Measurements from ENCODE around the gene SERTAD3. TPM values are rescaled to one million over a fixed set of nuclear protein-coding genes. Genes with fewer than 3 reads are reported as not detected.

SERTAD3 gene
- total and polyA plus RNA-seq, 10 of the 15 experiments (the other 5 are each of a cell fraction or from before 2014, with no cell fraction given): 4.2 to 22.4 (median 13.7) TPM

DNA sequence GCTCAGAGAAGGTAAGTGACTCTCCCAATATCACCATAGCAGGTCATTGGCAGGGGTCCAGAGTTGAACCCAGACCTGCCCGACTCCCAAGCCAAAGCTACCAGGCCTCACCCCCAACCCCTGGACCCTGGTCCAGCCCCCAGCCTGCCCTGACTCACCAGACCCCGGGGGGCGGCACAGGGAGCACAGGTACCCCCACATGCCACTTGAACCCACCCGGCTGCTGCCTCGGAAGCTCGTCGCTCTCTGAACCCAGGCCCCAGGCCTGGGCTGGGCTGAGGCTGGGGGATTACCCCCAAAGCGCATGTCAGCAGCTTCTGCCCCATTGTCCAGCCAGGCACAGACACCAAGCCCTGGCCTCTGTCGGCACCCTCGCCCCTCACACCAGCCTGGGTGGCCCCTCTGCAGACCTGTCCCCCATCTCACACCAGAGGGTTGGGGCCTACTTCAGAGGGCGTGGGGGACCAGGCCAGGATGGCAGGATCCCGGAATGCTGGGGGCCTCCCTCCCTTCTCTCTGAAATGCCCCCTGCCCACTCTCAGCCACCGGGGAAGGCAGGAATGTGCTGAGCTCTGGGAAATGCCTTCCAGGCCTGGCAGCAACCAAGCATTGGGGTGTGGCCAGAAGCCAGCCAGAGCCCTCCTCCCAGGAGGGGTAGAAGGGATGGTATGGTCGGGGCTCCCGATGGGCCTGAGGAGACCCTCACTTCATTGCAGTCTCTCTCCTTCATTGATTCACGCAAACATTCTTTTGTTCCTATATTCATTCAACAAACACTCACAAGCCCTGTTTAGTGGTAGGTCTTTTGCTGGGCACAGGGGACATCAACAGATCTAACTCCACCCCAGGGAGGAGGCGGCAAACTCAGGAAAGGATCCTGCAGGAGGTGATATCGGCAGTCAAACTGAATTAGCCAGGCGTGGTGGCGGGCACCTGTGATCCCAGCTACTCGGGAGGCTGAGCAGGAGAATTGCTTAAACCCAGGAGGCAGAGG is 29.3 kb downstream of the SERTAD3 start:
- no peaks in the 10 kb centered on the region for H3K9me3 ChIP-seq (replicated peaks; ENCODE audit: control insufficient read depth, insufficient read depth, low read length)
- ATAC-seq (no peak), DNase-seq (ENCODE audit: low read depth, low spot score) (no peak), FAIRE-seq (no peak)
- in situ Hi-C loops (cut with MboI): no loop called here
- H3K36me3 ChIP-seq (ENCODE audit: control insufficient read depth in 2 of 2, insufficient read depth in 2 of 2, low read length in 1 of 2): no peaks in the 10 kb centered on the region
- no TSS peak for BruUV-seq (replicated peaks)
- RAD21 ChIA-PET (ENCODE audit: unreplicated experiment): interaction anchor here (0.9 kb wide), 1 partner anchor 28 kb away, joined by 3 read pairs; no protein-coding TSS in a partner anchor
- POLR2A ChIA-PET: interaction anchor here (0.6 to 1.6 kb wide), 4 partner anchors 9 to 129 kb away, joined by 3 to 7 read pairs (median 4); no protein-coding TSS in a partner anchor
- WGBS (ENCODE audit: insufficient coverage, insufficient replicate concordance, low lambda C conversion rate, missing lambda C conversion rate): 92% methylated on average over 21 of the region's 21 CpGs
- no peaks in the 10 kb centered on the region for H4K20me1 ChIP-seq (ENCODE audit: control insufficient read depth, insufficient read depth)
- no peak overlapping the region for H3K4me2 ChIP-seq (ENCODE audit: control insufficient read depth, insufficient read depth)
- SMC1A ChIA-PET (ENCODE audit: uncharacterized antibody, unreplicated experiment): interaction anchor here (1.8 to 2.2 kb wide), 3 partner anchors 11 to 28 kb away, joined by 7 to 11 read pairs (median 8); partner anchors contain the start of gene SERTAD1
- intact Hi-C loops (cut with micrococcal nuclease; ENCODE audit: unreplicated experiment): loop anchor here (5.0 kb wide), 1 partner anchor 58 kb away; no protein-coding TSS in a partner anchor
- no peak overlapping the region for H3K27ac ChIP-seq (ENCODE audit: control insufficient read depth, insufficient read depth)
- TF ChIP-seq, protein P1, sequence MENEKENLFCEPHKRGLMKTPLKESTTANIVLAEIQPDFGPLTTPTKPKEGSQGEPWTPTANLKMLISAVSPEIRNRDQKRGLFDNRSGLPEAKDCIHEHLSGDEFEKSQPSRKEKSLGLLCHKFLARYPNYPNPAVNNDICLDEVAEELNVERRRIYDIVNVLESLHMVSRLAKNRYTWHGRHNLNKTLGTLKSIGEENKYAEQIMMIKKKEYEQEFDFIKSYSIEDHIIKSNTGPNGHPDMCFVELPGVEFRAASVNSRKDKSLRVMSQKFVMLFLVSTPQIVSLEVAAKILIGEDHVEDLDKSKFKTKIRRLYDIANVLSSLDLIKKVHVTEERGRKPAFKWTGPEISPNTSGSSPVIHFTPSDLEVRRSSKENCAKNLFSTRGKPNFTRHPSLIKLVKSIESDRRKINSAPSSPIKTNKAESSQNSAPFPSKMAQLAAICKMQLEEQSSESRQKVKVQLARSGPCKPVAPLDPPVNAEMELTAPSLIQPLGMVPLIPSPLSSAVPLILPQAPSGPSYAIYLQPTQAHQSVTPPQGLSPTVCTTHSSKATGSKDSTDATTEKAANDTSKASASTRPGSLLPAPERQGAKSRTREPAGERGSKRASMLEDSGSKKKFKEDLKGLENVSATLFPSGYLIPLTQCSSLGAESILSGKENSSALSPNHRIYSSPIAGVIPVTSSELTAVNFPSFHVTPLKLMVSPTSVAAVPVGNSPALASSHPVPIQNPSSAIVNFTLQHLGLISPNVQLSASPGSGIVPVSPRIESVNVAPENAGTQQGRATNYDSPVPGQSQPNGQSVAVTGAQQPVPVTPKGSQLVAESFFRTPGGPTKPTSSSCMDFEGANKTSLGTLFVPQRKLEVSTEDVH (IDR thresholded peaks at IDR 0.05; ENCODE audit: low read depth, partially characterized antibody): no peak
- no peak for TF ChIP-seq CHD1 (IDR thresholded peaks at IDR 0.05; ENCODE audit: low read depth, low read length)
- TF ChIP-seq, protein P2, sequence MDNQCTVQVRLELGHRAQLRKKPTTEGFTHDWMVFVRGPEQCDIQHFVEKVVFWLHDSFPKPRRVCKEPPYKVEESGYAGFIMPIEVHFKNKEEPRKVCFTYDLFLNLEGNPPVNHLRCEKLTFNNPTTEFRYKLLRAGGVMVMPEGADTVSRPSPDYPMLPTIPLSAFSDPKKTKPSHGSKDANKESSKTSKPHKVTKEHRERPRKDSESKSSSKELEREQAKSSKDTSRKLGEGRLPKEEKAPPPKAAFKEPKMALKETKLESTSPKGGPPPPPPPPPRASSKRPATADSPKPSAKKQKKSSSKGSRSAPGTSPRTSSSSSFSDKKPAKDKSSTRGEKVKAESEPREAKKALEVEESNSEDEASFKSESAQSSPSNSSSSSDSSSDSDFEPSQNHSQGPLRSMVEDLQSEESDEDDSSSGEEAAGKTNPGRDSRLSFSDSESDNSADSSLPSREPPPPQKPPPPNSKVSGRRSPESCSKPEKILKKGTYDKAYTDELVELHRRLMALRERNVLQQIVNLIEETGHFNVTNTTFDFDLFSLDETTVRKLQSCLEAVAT (IDR thresholded peaks at IDR 0.05): no peak
- CTCF ChIA-PET: interaction anchor here (0.7 to 2.2 kb wide), 7 partner anchors 11 to 276 kb away, joined by 3 to 7 read pairs (median 3); partner anchors contain the start of gene SERTAD1
- no peaks in the 10 kb centered on the region for H3K27me3 ChIP-seq (replicated peaks in 1 of 2; ENCODE audit: control insufficient read depth in 2 of 2, insufficient read depth in 2 of 2, low read length in 1 of 2)
- peaks cover 44% of the 10 kb centered on the region for H3K4me1 ChIP-seq (ENCODE audit: control insufficient read depth, insufficient read depth, low read length)
- H3K79me2 ChIP-seq (ENCODE audit: control insufficient read depth, insufficient read depth, low read length): no peaks in the 10 kb centered on the region
- no peak overlapping the region for H2AFZ ChIP-seq (ENCODE audit: control insufficient read depth, low read depth, low read length)
- no peak overlapping the region for H3K9ac ChIP-seq (ENCODE audit: control insufficient read depth, insufficient read depth, low read length)
- H3K4me3 ChIP-seq: no peak overlapping the region

Data from GM12878 (cell line).